Neuronal stem cell (in vitro differentiated cells): ENCODE measurements around the gene FOXF1.
A peak's percentile ranks its signal among the peaks of the same experiment; 100 is the strongest.

ENCODE experiments used
- DNase-seq: peaks from one replicate; pipeline ENCODE4 v3.0.0-alpha.2; 2013; ENCODE audit warnings: low spot score
- H2AFZ ChIP-seq: one replicate; pipeline ENCODE4 v1.6.1; 2013; ENCODE audit warnings: mild to moderate bottlenecking, low read length, inconsistent platforms
- H2AK5ac ChIP-seq: 2 replicates; pipeline ENCODE4 v1.6.1; 2013; ENCODE audit warnings: low read depth, mild to moderate bottlenecking, inconsistent platforms, low read length, moderate library complexity, mixed read lengths
- H2BK120ac ChIP-seq: 2 replicates; pipeline ENCODE4 v1.6.1; 2013; ENCODE audit warnings: low read depth, mild to moderate bottlenecking, inconsistent platforms, low read length, moderate library complexity, mixed read lengths
- H2BK12ac ChIP-seq: one replicate; pipeline ENCODE4 v1.6.1; 2013; ENCODE audit warnings: low read length, inconsistent platforms
- H2BK15ac ChIP-seq: 2 replicates; pipeline ENCODE4 v1.6.1; 2013; ENCODE audit warnings: mild to moderate bottlenecking, low read length, inconsistent platforms, mixed read lengths
- H2BK5ac ChIP-seq: one replicate; pipeline ENCODE4 v1.6.1; 2013; ENCODE audit warnings: inconsistent platforms, mild to moderate bottlenecking, low read length, moderate library complexity
- H3K14ac ChIP-seq: one replicate; pipeline ENCODE4 v1.6.1; 2013; ENCODE audit warnings: low read length, inconsistent platforms
- H3K18ac ChIP-seq: 2 replicates; pipeline ENCODE4 v1.6.1; 2013; ENCODE audit warnings: low read length, inconsistent platforms
- H3K23ac ChIP-seq: 2 replicates; pipeline ENCODE4 v1.6.1; 2013; ENCODE audit warnings: low read depth, mild to moderate bottlenecking, mixed read lengths, low read length, inconsistent platforms; ENCODE audit not compliant: poor library complexity
- H3K27ac ChIP-seq: replicated peaks from 3 replicates; pipeline ENCODE4 v1.5.1; 2013; ENCODE audit warnings: low read length, inconsistent platforms
- H3K27me3 ChIP-seq, 3 experiments: 2 replicates each; pipeline ENCODE4 v1.6.1; 2013; ENCODE audit warnings: low read length in 3 of 3, mild to moderate bottlenecking in 2 of 3, inconsistent platforms in 1 of 3, low read depth in 1 of 3, mixed read lengths in 1 of 3, moderate library complexity in 1 of 3; ENCODE audit not compliant: control insufficient read depth in 3 of 3, insufficient read depth in 3 of 3
- H3K36me3 ChIP-seq, 2 donors: replicated peaks in 1 of 2; 2 replicates each; pipeline ENCODE4 v1.6.1; 2013; ENCODE audit warnings: low read length in 2 of 2; ENCODE audit not compliant: control insufficient read depth in 2 of 2, insufficient read depth in 2 of 2
- H3K4ac ChIP-seq: 2 replicates; pipeline ENCODE4 v1.6.1; 2013; ENCODE audit warnings: inconsistent platforms, mild to moderate bottlenecking, low read length, moderate library complexity
- H3K4me1 ChIP-seq, 2 donors: 1 replicate in 1 of 2; 2 replicates in 1 of 2; pipeline ENCODE4 v1.6.1; 2013; ENCODE audit warnings: low read length in 2 of 2, low read depth in 1 of 2; ENCODE audit not compliant: control insufficient read depth in 2 of 2, insufficient read depth in 1 of 2
- H3K4me2 ChIP-seq: one replicate; pipeline ENCODE4 v1.6.1; 2013; ENCODE audit warnings: mild to moderate bottlenecking, low read length, inconsistent platforms; ENCODE audit not compliant: insufficient read depth, poor library complexity, severe bottlenecking
- H3K4me3 ChIP-seq, 2 donors: 2 replicates each; pipeline ENCODE4 v1.5.1; 2013; ENCODE audit warnings: low read length in 2 of 2, mild to moderate bottlenecking in 2 of 2, inconsistent platforms in 1 of 2, moderate library complexity in 1 of 2
- H3K79me1 ChIP-seq: one replicate; pipeline ENCODE4 v1.6.1; 2013; ENCODE audit warnings: low read depth, mild to moderate bottlenecking, inconsistent platforms, low read length, moderate library complexity
- H3K9ac ChIP-seq: one replicate; pipeline ENCODE4 v1.6.1; 2013; ENCODE audit warnings: mild to moderate bottlenecking, low read depth, low read length, inconsistent platforms; ENCODE audit not compliant: poor library complexity
- H3K9me3 ChIP-seq, 2 donors: replicated peaks in 1 of 2; 2 replicates each; pipeline versions ENCODE3 to v1.6.1; 2013; ENCODE audit warnings: low read length in 2 of 2, mild to moderate bottlenecking in 2 of 2, inconsistent platforms in 1 of 2, low read depth in 1 of 2, mixed read lengths in 1 of 2, moderate library complexity in 1 of 2; ENCODE audit not compliant: control insufficient read depth in 2 of 2, insufficient read depth in 1 of 2
- H4K8ac ChIP-seq: one replicate; pipeline ENCODE4 v1.6.1; 2013; ENCODE audit warnings: low read depth, mild to moderate bottlenecking, inconsistent platforms, low read length, moderate library complexity
- H4K91ac ChIP-seq: one replicate; pipeline ENCODE4 v1.6.1; 2013; ENCODE audit warnings: low read length, low read depth, mild to moderate bottlenecking, inconsistent platforms; ENCODE audit not compliant: poor library complexity
- WGBS, 2 donors: extraction: QIAGEN DNeasy Blood & Tissue Kit; methylation state at CpG; one replicate each; pipeline ENCODE4 v1.1.7; 2013; ENCODE audit warnings: missing lambda C conversion rate in 2 of 2, mixed read lengths in 1 of 2; ENCODE audit not compliant: insufficient read length in 2 of 2, insufficient replicate concordance in 1 of 2; ENCODE audit errors: extremely low coverage in 2 of 2; 5-methylcytosine and 5-hydroxymethylcytosine counted together

The FOXF1 gene

DNA sequence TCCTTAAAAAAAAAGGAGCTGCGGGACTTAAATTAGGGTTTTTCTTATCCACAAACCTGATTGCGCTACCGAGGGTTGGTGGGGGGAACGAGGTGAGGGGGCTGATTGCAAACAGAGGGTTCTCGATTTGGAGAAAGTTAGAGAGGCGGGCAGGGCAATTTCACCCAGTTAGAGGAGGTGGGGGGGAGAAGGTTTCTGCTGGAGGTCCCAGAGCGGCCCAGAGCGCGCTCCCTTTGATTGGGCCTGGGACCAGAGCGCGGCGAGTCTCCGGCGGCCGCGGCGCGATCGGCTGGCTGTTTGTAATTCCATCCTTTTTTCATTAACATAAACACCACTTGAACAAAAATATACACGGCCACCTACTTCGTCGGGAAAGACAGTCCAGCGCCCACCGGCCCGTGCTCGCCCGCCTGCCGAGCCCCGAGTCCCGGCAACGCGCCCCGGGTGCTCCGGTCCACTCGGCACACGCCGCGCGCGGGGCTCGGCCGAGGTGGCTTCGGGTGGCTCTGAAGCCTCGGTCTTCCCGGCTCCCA is 13.3 kb upstream of the FOXF1 start:
- Histone ChIP-seq H3K9me3 (peaks cover 0 to 8% of the 10 kb centered on the region in 2 donors), H2AFZ (no peak overlapping the region), H2AK5ac (no peak overlapping the region), H3K4me1 (no peaks in the 10 kb centered on the region), H2BK12ac (no peak overlapping the region), H3K27me3 (peaks cover 74 to 98% (median 97%) of the 10 kb centered on the region in 3 experiments), H2BK15ac (no peak overlapping the region), H3K27ac (no peak overlapping the region), H3K36me3 (no peaks in the 10 kb centered on the region), H4K8ac (no peak overlapping the region), H3K18ac (peak overlapping the region; percentile 22), H3K14ac (no peak overlapping the region), H3K9ac (no peak overlapping the region), H4K91ac (no peak overlapping the region), H3K4me3 (no peak overlapping the region), H3K23ac (no peak overlapping the region), H3K79me1 (no peaks in the 10 kb centered on the region), H3K4ac (no peak overlapping the region), H3K4me2 (peak overlapping the region; percentile 32), H2BK5ac (no peak overlapping the region), H2BK120ac (no peak overlapping the region)
- no peak for DNase-seq
- WGBS, 2 donors, result no CpG with 5 or more reads among the region's 45 CpGs

DNA sequence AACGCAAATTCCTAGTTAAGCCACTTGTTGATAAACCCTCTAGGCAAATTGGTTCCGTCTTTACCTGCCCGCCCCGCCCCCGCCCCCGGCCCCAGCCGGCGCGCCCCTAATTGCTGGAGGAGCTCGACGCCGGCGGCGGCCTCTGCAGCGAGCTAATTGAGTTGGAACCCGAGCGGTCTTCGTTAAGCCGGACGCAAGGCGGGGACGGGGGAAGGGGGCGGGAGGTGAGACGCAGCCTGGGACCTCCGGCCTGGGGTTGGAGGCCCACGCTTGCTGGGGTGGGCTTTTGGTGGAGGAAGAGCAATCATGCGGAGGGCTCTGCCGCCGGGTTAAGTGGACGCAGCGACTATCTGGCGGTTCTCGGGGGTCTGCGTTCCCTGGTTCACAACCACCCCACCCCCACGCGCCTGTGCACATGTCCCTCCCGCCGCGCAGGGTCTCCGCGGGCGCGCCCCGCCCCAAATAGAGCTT is 12.7 kb upstream of the FOXF1 start:
- no peak overlapping the region for H2AK5ac ChIP-seq
- H3K23ac ChIP-seq, result no peak overlapping the region
- no peak overlapping the region for H2BK5ac ChIP-seq
- no peak overlapping the region for H2BK120ac ChIP-seq
- no peak overlapping the region for H4K91ac ChIP-seq
- H3K4ac ChIP-seq, result no peak overlapping the region
- no peak overlapping the region for H3K9ac ChIP-seq
- H3K4me3 ChIP-seq, result no peak overlapping the region
- DNase-seq, result no peak
- WGBS, 2 donors, result no CpG with 5 or more reads among the region's 44 CpGs
- H3K79me1 ChIP-seq, result no peaks in the 10 kb centered on the region
- no peak overlapping the region for H4K8ac ChIP-seq
- H3K36me3 ChIP-seq, result no peaks in the 10 kb centered on the region
- H3K9me3 ChIP-seq, result peaks cover 0 to 9% of the 10 kb centered on the region in 2 donors
- peak overlapping the region; percentile 32 for H3K4me2 ChIP-seq
- no peak overlapping the region for H2AFZ ChIP-seq
- H3K4me1 ChIP-seq, result no peaks in the 10 kb centered on the region
- peaks cover 78 to 98% (median 97%) of the 10 kb centered on the region in 3 experiments for H3K27me3 ChIP-seq
- H3K18ac ChIP-seq, result no peak overlapping the region
- H2BK12ac ChIP-seq, result no peak overlapping the region
- no peak overlapping the region for H2BK15ac ChIP-seq
- H3K27ac ChIP-seq, result no peak overlapping the region
- H3K14ac ChIP-seq, result no peak overlapping the region

GRCh38 chr16:86498155-86498670 is 12.1 kb upstream of the FOXF1 start:
- WGBS, 2 donors, result no CpG with 5 or more reads among the region's 29 CpGs
- H3K14ac ChIP-seq, result no peak overlapping the region

GRCh38 chr16:86498671-86499439 is 11.5 kb upstream of the FOXF1 start:
- no CpG with 5 or more reads among the region's 61 CpGs for WGBS, 2 donors
- Histone ChIP-seq H3K27ac (no peak overlapping the region), H2BK15ac (peak overlapping the region; percentile 16), H4K8ac (no peak overlapping the region), H3K23ac (peak overlapping the region; percentile 70), H3K14ac (no peak overlapping the region), H2AFZ (peak overlapping the region; percentile 53), H2AK5ac (peak overlapping the region; percentile 69), H2BK120ac (no peak overlapping the region), H3K79me1 (no peaks in the 10 kb centered on the region), H3K18ac (peak overlapping the region; percentile 88), H3K4me3 (no peak overlapping the region), H3K4me1 (no peaks in the 10 kb centered on the region), H2BK5ac (no peak overlapping the region), H3K9ac (no peak overlapping the region), H2BK12ac (no peak overlapping the region), H3K9me3 (peaks cover 0 to 9% of the 10 kb centered on the region in 2 donors), H3K27me3 (peaks cover 81 to 98% (median 97%) of the 10 kb centered on the region in 3 experiments), H3K36me3 (no peaks in the 10 kb centered on the region), H3K4me2 (no peak overlapping the region), H4K91ac (no peak overlapping the region), H3K4ac (no peak overlapping the region)
- DNase-seq, result no peak

More at GRCh38 chr16:86498155-86498670, 12.1 kb upstream of the FOXF1 start:
- Histone ChIP-seq H3K4me1 (no peaks in the 10 kb centered on the region), H4K91ac (no peak overlapping the region), H3K36me3 (no peaks in the 10 kb centered on the region), H3K9ac (no peak overlapping the region), H2BK120ac (no peak overlapping the region), H2AK5ac (peak overlapping the region; percentile 69), H2BK12ac (no peak overlapping the region), H3K27me3 (peaks cover 80 to 98% (median 97%) of the 10 kb centered on the region in 3 experiments), H3K9me3 (peaks cover 0 to 9% of the 10 kb centered on the region in 2 donors), H3K79me1 (no peaks in the 10 kb centered on the region), H3K4ac (no peak overlapping the region), H2BK15ac (peak overlapping the region; percentile 16), H3K23ac (peak overlapping the region; percentile 47), H3K27ac (no peak overlapping the region), H3K18ac (peak overlapping the region; percentile 88), H2AFZ (no peak overlapping the region), H3K4me2 (no peak overlapping the region), H4K8ac (no peak overlapping the region), H2BK5ac (no peak overlapping the region), H3K4me3 (peak overlapping the region in 1 of 2 donors; percentile 18)
- DNase-seq, result no peak
